ENCODE measurements around the gene VANGL1. TPM values are rescaled to one million over a fixed set of nuclear protein-coding genes. Genes with fewer than 3 reads are reported as not detected.

Gene VANGL1
- total and polyA plus RNA-seq, 2 of the 8 experiments (the other 6 are each of a cell fraction or from before 2014, with no cell fraction given): 9.4 to 13.4 TPM

DNA sequence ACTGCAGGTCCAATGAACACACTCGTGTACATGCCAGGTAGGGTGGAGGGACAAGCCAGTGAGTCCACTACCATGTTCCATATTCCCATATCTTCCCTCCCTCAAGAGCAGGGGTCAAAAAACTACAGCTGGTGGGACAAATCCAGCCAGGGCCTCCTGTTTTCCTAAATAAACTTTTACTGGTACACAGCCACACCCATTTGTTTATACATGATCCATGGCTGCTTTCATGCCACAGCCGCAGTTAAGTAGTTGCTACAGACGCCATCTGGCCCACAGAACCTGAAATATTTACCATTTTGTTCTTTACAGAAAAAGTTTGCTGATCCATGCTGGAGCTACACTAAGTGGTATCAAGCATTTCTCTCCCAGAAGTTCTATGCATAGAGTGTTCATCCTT, 84.4 kb downstream of the VANGL1 start (continued):
- TF ChIP-seq, protein P1, sequence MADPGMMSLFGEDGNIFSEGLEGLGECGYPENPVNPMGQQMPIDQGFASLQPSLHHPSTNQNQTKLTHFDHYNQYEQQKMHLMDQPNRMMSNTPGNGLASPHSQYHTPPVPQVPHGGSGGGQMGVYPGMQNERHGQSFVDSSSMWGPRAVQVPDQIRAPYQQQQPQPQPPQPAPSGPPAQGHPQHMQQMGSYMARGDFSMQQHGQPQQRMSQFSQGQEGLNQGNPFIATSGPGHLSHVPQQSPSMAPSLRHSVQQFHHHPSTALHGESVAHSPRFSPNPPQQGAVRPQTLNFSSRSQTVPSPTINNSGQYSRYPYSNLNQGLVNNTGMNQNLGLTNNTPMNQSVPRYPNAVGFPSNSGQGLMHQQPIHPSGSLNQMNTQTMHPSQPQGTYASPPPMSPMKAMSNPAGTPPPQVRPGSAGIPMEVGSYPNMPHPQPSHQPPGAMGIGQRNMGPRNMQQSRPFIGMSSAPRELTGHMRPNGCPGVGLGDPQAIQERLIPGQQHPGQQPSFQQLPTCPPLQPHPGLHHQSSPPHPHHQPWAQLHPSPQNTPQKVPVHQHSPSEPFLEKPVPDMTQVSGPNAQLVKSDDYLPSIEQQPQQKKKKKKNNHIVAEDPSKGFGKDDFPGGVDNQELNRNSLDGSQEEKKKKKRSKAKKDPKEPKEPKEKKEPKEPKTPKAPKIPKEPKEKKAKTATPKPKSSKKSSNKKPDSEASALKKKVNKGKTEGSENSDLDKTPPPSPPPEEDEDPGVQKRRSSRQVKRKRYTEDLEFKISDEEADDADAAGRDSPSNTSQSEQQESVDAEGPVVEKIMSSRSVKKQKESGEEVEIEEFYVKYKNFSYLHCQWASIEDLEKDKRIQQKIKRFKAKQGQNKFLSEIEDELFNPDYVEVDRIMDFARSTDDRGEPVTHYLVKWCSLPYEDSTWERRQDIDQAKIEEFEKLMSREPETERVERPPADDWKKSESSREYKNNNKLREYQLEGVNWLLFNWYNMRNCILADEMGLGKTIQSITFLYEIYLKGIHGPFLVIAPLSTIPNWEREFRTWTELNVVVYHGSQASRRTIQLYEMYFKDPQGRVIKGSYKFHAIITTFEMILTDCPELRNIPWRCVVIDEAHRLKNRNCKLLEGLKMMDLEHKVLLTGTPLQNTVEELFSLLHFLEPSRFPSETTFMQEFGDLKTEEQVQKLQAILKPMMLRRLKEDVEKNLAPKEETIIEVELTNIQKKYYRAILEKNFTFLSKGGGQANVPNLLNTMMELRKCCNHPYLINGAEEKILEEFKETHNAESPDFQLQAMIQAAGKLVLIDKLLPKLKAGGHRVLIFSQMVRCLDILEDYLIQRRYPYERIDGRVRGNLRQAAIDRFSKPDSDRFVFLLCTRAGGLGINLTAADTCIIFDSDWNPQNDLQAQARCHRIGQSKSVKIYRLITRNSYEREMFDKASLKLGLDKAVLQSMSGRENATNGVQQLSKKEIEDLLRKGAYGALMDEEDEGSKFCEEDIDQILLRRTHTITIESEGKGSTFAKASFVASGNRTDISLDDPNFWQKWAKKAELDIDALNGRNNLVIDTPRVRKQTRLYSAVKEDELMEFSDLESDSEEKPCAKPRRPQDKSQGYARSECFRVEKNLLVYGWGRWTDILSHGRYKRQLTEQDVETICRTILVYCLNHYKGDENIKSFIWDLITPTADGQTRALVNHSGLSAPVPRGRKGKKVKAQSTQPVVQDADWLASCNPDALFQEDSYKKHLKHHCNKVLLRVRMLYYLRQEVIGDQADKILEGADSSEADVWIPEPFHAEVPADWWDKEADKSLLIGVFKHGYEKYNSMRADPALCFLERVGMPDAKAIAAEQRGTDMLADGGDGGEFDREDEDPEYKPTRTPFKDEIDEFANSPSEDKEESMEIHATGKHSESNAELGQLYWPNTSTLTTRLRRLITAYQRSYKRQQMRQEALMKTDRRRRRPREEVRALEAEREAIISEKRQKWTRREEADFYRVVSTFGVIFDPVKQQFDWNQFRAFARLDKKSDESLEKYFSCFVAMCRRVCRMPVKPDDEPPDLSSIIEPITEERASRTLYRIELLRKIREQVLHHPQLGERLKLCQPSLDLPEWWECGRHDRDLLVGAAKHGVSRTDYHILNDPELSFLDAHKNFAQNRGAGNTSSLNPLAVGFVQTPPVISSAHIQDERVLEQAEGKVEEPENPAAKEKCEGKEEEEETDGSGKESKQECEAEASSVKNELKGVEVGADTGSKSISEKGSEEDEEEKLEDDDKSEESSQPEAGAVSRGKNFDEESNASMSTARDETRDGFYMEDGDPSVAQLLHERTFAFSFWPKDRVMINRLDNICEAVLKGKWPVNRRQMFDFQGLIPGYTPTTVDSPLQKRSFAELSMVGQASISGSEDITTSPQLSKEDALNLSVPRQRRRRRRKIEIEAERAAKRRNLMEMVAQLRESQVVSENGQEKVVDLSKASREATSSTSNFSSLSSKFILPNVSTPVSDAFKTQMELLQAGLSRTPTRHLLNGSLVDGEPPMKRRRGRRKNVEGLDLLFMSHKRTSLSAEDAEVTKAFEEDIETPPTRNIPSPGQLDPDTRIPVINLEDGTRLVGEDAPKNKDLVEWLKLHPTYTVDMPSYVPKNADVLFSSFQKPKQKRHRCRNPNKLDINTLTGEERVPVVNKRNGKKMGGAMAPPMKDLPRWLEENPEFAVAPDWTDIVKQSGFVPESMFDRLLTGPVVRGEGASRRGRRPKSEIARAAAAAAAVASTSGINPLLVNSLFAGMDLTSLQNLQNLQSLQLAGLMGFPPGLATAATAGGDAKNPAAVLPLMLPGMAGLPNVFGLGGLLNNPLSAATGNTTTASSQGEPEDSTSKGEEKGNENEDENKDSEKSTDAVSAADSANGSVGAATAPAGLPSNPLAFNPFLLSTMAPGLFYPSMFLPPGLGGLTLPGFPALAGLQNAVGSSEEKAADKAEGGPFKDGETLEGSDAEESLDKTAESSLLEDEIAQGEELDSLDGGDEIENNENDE (IDR thresholded peaks at IDR 0.05; ENCODE audit: insufficient replicate concordance, low read length): no peak
- TF ChIP-seq, protein P2, sequence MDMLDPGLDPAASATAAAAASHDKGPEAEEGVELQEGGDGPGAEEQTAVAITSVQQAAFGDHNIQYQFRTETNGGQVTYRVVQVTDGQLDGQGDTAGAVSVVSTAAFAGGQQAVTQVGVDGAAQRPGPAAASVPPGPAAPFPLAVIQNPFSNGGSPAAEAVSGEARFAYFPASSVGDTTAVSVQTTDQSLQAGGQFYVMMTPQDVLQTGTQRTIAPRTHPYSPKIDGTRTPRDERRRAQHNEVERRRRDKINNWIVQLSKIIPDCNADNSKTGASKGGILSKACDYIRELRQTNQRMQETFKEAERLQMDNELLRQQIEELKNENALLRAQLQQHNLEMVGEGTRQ (IDR thresholded peaks at IDR 0.05; ENCODE audit: low read length): no peak
- TF ChIP-seq KDM5A (IDR thresholded peaks at IDR 0.05; ENCODE audit: low read length): no peak
- no peak for TF ChIP-seq RBBP5 (IDR thresholded peaks at IDR 0.05; ENCODE audit: borderline replicate concordance, low read depth, low read length)
- no peak for TF ChIP-seq NANOG (IDR thresholded peaks at IDR 0.05; ENCODE audit: insufficient read depth, low read depth, low read length, poor library complexity, severe bottlenecking)
- no peak for TF ChIP-seq KDM4A (IDR thresholded peaks at IDR 0.05; ENCODE audit: low read depth, low read length, severe bottlenecking)
- no peak for TF ChIP-seq TAF1 (IDR thresholded peaks at IDR 0.05; ENCODE audit: low read depth, low read length)
- TF ChIP-seq BCL11A (IDR thresholded peaks at IDR 0.05; ENCODE audit: low read depth in 2 of 2, low read length in 2 of 2): no peak
- TF ChIP-seq CHD2 (IDR thresholded peaks at IDR 0.05; ENCODE audit: low read length): no peak
- no peak for TF ChIP-seq POU5F1 (IDR thresholded peaks at IDR 0.05; ENCODE audit: low read depth, low read length)
- no peak for TF ChIP-seq YY1 (IDR thresholded peaks at IDR 0.05; ENCODE audit: low read depth, low read length)

Measured in H1 (cell line).